Measurements from ENCODE around the gene ANKDD1B.

Gene ANKDD1B

DNA sequence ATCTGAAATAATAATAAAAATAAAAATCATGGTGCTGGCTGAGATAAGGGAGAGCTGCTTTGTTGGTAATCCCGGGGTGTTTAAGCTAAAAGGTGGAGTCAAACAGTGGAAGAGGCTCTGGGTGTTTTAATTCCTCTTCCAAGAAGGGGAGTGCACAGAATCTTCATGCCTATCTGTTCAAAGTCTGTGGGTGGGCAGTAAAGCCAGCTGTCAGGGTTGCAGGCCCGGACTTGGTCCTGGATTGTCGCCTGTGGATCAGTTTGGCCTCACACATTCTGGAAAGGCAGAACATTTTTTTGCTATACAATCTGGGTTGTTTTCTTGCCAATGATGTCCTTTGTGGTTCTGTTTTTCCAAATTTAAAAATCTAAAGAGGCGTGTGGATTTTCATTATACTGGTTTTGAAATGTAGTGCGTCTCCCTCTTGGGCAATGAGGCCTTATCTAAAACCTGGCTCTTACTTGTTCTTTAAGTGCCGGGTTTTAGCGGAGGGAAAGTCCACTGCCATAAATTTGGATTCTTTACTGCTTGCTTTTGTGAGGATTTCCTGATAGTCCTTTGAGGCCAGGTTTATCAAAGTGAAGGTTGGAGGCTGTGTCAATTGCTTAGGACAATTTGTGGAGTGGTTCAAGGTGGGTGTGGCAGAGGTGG lies 5.8 kb downstream of the ANKDD1B start:
- no peak for DNase-seq

DNA sequence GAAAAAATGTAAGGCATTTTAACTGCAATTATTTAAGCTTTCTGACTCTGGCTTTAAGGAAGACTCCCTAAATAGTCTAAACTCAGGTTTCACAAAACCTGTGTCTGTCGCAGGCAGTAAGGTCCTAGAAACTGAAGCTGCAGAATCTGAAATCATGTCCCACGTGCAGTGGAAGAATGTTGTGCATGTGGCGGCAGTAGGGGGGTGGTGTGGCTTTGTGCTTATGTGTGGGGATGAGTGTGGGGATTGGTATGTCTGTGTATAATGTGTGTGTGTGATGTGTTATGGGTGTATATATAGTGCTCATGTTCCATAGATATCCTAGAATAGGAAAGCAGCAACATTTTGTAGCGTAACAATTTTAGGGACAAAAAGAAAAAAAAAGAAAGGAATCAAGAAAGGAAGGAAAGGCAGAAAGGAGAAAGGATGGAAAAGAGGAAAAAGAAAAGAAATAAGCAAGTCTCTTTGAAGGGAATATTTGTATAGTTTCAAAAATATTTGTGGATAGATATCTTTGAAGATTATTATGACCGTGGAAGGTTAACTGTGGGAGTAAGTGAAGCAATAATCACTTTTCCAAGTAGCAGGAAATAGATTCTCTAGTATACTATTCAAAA lies 6.6 kb downstream of the ANKDD1B start:
- no peak for DNase-seq

DNA sequence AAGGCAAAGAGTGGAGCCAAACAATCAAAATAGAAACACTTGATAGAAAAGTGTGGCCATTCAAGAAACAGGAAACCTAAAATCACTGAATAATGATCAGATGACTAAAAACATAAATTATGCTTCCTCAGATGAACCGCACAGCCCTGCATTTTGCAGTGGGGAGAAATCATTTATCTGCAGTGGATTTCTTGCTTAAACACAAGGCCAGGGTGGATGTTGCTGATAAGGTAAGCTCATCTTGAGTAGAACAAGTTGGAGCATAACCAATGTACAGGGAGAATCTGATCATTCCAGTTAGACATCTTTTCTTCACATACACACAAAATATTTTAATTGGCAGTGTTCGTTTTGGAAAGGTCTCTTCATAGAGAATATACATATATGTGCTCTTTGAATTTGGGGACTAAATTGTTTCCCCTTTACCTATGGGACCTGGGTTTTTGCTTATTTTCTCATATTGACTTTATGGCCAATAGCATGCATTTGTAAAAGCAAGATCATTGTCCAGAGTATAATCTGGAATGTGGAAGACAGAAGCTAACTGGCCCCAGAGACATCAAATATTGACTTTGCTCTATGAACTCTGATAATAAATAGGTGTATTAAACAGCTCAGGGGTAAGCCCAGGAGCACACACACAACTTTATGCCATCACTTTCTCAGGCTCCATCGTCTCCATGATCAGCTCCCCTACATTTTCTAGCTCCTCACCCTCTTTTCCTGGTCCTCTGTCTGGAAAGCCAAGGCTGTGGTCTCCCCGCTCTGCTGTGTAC lies 9.1 kb downstream of the ANKDD1B start:
- DNase-seq = no peak

DNA sequence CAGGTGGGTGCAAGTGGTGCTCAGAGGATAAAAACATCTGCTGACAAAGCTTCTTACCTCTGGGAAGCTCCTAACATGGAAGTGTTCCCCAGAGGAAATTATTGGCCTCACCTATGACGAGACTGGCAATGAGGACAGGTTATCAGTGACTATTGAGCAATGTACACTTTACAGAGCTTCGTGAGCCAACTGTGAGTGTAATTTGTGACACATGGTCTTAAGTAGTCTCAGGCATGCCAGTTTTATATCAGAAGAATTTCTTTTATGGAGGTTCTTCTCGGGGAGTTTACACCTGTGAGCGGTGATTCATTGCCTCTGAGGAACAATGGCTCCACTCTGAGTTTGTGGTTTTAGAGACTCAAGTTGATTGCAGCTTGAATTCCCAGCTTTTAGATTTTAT lies 11.3 kb downstream of the ANKDD1B start:
- DNase-seq = no peak

DNA sequence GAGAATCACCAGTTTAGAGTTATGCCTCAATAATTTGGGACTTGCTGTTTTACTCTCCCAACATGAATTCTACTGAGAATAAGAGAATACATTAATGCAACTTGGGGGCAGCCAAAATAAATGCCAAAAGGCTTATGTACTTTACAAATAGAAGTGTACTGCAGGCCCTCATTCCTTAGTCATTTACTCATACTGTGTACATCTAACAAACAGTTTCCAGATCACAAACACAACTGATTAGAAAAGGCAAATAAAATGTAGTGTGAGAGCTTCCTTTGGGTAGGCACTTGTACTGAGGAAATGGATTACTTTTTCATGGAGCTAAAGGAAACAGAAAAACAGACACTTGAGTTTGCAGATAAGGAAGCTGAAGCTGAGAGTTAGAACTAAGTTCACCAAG lies 12.6 kb downstream of the ANKDD1B start:
- no peak for DNase-seq

DNA sequence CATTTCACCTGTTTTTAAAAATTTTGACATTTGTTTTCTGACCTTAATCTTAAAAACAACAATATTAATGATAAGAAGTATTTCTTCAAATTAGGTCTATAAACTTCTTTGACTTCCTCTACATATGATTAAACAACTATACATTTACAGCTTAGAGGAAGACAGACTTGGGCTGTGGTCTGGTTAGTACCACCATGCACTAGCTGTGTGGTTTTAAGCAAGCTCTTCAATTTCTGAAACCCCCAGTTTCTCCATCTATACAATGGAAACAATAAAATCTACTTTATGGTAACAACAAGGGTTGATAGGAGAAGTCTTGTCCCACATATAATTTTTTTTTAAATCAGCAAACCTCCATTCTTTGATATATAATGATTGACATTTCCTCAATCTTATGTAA lies 15.7 kb downstream of the ANKDD1B start:
- no peak for DNase-seq

DNA sequence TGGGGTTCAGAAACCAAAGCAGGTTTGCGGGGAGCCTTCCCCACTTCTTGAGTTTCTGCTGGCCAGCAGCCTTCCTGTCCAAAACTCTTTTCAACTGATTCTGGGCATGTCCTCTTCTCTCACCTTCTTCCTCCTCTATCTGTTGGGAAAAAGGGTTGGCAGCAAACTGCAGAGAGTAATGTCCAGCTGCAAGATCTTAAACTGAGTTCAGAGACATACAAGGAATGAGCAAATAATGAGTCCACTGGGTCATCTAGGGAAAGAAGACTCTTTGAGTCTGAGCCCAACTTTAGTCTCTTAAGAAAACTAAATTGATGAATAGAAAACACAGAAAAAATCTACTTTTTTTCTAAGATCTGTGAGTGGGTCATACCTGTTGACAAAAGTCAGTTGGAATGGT lies 16.5 kb downstream of the ANKDD1B start:
- DNase-seq = no peak

DNA sequence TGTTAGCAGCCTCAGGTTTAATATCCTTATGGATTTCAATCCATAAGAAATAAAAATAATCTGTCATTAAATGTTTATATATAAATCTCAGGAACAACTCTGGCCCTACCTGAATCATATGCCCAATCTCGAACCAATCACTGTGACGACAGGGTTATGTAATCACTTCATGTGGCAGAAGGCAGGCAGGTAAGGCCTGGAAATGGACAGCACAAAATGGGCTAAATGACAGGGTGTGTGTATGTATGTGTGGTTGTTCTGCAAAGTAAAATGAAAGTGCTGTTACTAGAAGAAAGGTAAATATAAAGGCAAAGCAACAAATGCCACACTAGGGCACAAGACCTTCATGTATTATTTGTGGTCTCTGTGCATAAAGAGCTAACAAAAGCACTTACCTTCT lies 19.6 kb downstream of the ANKDD1B start:
- DNase-seq = no peak

DNA sequence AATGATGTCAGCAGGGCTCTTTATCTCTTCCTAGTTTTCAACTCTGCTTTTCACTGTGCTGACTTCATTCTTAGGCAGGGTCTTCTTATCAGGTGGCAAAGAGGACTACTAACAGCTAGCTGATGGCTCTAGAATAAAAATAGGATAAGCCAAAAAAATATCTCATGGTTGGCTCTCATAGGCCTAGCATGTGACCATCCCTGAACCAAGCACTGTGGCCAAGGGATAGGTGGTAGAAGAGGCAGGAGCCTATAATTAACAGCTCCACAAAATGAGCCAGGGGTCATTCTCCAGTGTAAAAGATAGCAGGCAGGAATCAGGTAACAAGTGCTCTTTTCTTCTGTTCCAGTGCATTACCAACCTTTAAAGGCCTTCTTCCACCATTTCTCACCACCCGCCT lies 21.1 kb downstream of the ANKDD1B start:
- no peak for DNase-seq

DNA sequence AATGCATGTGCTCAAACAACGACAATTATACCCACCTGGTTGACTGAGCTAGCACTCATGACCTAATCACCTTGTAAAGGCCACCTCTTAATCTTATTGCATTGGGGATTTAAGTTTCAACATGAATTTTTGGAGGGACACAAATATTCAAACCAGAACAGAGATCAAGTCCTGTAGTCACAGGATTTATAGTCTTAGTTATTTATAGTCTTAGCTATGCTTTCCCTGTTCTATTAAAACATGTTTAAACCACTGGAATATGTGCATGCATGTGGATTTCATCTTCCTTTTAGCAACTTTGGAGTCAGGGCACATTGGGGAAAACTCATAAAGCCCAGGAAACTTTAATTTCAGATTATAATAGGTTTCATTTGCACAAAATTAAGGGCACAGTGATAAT lies 26.7 kb downstream of the ANKDD1B start:
- no peak for DNase-seq

DNA sequence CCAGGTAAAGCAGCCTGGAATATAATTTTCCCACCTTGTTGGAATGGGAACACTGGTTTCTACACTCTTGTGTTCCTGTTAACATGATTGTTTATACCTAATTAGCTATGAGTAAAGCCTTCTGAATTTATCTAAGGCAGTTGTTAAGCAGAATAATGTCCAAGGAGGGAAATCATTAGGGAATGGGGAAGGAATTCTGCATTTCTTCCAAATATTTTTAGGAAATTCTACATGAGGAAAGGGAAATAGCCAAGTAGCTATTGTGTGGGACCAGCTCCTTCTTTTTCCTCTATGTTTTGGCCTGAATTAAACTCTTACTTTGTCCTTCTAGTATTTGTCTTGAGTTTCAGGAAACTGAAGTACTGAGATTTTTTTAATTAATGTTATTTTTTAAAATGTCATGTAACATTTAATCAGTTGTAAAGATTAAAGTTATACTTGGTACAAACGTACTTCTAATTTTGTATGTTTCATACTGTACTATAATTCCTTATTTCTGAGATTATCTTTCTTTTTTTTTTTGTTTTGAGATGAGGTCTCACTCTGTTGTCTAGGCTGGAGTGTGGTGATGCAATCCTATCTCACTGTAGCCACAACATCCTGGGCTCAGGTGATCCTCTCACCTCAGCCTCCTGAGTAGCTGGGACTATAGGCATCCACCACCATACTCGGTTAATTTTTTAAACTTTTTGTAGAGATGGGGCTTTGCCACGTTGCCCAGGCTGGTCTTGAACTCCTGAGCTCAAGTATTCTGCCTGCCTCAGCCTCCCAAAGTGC lies 28.5 kb downstream of the ANKDD1B start:
- no peak for DNase-seq

DNA sequence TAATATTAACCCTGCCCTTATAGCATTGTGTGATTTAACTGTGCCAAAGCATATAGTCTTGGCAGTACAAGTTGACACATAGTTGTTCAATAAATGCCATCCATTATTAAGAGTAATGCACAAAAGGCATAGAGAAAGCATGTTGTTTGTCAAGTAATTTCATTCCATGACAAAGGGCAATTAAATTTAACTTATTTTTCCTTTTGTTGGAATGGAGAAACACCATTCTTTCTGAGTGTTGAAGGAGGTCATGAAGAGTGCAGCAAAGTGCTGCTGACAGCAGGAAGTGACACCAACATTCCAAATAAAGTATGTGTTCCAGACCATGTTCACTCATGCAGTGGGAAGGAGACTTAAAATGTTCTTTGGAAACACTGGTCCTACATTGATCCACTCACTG lies 29.1 kb downstream of the ANKDD1B start:
- DNase-seq = no peak

DNA sequence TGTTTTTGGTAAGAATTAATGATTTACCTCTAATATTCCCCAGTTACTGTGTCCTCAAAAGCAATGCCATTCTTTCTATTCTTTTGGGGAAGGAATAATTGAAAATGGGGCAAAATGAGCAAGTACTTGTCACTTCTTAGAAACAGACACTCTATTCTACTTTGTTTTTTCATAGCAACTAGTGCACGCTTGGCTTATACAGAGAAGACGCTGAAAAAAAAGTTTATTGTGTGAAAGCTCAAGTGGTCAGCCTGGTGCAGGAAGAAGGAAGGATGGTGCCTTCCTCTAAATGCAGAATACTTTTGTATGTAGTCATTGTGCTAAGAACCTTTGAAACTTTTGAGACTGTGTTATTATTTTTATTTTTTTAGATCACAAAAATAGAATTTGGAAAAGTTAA lies 29.6 kb downstream of the ANKDD1B start:
- DNase-seq = no peak

DNA sequence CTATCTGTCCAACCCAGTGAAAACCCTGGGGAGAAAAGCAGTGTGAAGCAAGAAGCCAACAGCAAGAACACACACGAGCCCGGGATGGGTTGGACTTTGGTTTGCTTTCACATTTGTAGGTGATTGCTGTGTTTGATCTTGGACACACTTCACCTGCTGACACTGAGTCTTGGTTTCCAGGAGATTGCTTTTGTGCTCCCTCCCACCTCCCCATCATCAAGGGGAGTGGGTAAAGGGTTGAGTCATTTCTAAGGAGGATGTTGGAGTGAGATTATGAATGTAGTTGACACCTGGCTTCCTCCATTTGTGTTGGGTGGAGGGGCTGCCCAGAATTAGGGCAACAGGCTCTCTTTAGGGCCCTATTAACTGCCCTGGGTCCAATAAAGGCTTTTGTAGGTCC lies 37.5 kb downstream of the ANKDD1B start:
- DNase-seq = no peak

DNA sequence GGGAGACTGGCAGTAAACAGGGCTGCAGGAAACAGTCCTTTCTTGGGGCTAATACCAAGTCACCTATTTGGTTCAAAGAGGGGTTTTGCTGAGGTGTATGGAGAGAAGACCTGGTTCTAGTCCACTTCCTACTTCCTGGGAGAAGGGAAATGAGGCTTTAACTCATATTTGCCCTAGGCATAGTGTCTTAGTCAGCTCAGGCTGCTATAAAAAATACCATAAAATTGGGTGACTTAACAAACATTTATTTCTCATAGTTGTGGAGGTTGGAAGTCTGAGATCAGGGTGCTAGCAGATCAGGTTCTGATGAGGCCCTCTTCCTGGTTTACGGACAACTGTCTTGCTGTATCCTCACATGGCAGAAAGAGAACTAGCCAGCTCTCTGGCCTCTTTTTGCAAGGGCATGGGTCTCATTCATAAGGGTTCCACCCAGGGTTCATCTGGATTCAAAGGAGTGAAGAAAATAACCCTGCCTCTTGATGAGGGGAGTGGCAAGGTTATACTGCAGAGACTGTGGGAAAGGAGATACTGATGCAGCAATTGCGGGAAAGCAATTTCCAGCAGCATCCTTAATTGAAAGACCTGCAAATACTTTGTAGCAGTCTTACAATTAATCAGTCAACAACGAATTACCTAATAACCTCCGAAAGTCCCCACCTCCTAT lies 40.5 kb downstream of the ANKDD1B start:
- no peak for DNase-seq

DNA sequence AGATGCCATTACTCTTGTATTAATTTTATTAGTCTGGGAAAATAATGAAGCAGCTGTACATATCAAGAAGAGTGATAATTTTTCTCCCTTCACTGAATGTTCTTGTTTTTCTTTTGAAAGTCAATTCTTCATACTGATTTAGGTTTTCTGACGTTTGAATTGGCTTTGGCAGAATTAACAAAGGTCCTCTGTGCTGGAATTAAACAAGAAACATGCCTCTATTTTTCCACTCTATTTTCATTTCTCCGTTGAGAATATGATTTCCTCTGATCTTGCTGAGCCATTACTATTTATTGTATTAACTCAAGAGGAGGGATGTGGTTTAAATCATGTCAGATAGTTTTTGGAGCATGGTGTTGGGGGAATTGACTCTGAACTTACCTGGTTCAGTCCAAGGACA lies 42.3 kb downstream of the ANKDD1B start:
- DNase-seq = no peak

DNA sequence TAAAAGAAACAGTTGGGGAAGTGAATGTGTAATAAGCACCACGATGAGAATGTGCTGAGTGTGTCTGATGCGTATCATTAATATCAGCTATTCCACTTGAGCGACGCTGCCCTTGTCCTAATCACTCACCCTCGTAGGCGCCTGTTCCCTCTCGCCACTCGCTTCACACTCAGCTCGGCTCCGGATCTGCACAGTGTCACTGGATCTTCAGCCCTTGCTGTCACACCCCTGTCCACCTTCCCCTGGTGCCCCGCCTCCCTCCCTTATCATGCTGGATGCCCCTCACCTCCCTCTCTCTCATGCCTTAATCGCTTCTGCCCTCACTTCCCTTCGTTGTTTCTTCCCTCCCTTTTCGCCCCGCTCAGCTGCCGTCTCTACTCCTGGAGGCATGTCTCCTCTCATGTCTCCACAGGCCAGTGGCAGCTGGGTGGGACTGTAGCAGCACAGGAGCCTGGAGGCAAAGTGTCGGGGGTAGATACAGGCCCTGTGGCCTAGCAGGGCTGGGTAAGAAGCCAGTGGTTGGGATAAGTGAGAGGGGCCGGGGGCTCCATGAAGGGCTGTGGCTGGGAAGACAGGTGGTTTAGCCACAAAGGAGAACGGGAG lies 43.5 kb downstream of the ANKDD1B start:
- DNase-seq = no peak

DNA sequence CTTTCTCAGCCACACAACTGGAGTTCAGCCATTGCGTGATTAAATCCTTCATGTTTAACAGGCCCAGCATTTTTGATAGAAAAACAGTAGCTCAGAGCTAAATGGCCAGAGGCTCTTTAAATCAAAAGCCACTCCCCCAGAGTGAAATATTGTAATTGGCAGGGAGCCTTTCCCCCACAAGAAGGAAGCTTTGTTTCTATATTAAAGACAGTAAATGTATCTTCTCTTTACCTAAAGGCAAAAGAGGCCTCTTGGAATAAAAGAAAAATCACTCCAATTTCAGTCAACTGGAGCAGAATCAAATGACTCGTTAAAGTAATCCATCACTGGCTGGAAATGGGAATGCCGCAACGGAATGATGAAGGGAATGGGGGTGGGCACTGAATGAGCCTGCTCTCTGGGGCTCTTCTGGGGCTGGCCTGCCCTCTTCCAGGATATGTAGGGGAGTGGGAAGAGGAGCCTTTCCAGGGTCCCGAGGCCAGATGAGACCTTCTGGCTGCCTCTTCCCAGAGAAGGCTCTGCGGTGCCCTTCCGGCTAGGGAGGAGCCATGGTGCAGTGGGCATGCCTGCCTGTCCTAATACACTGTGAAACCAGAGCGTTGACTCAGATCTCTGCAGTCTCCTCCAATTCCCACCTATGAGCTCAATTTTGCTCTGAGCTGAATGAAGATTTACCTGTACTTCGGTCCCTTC lies 45.2 kb downstream of the ANKDD1B start:
- DNase-seq = peak; percentile 58

DNA sequence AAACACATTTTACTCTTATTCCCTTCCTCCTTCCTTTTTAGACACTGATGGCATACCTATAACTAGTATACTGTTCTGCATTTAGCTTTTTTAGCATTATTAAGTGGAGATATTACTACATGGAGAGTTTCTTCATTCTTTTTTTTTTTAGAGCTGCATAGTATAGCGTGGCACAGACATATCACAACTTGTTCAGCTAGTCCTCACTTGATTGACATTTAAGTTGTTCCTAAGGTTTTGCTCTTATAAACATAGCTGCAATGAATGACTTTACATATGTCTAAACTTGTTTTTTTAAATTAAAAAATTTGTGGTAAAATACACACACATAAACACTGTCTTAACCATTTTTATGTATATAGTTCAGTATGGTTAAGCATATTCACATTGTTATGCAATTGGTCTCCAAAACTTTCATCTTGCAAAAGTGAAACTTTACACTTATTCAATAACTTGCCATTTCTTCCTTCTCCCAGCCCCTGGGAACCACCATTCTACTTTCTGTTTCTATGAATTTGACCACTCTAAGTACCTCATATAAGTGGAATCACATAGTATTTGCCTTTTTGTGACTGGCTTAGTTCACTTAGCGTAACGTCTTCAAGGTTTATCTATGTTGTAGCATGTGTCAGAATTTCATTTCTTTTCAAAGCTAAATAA lies 48.7 kb downstream of the ANKDD1B start:
- no peak for DNase-seq

DNA sequence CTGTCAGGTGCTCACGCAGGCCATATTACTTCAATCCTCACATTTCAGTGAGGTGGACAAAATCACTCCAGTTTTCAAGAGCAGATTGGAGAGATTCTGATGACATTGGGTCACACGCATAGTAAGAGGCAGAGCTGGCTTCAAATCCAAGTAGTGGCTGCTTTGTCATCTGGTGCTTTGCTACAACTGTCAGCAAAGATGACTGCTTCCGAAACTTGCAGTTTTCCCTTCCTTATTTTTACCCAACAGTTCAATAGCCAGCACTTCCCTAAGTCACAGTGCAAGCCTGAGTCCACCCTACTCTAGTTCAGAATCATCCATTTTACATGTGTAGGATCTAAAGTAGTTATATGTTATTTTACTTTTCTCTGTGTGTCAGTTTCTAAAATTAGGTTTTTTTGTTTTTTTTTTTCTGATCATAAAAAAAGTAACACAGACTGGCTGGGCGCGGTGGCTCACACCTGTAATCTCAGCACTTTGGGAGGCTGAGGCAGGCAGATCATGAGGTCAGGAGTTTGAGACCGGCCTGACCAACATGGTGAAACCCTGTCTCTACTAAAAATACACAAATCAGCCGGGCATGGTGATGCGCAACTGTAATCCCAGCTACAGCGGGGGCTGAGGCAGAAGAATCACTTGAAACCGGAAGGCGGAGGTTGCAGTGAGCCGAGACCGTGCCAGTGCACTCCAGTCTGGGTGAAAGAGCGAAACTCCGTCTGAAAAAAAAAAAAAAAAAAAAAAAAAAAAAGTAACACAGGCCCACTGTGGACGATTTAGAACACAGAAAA lies 49.6 kb downstream of the ANKDD1B start:
- DNase-seq = no peak

DNA sequence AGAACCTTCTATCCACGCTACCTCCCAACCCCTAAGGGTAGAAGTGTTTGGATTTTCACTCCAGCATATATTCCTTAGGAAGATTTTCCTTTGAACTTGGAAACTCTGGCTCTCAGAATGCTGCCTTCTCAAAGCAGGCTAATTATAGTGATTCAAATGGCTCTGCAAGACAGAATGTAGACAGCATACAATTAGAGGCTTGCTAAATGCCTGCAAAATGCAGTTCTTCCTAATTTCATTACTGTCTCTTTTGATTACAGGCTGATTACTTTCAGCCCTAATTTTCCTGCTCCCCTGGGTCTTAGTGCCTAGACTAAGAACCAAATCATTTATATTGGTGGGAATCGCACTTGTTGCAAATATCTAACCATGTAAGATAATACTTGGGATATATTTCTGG lies 50.8 kb downstream of the ANKDD1B start:
- no peak for DNase-seq
